Placental epithelial cell (primary cell): Measurements from ENCODE around the gene TMC1. TPM values are rescaled to one million over a fixed set of nuclear protein-coding genes. Genes with fewer than 3 reads are reported as not detected.

Experiments
- total RNA-seq: library from RNA; depleted of rRNA; stranded (reverse); fragments of >200 nt; gene quantifications from 2 replicates; pipeline ENCODE4 v1.2.3, GENCODE V29; 2012

Gene TMC1
- under 0.01 and 0.79 TPM in 2 replicates for total RNA-seq

DNA sequence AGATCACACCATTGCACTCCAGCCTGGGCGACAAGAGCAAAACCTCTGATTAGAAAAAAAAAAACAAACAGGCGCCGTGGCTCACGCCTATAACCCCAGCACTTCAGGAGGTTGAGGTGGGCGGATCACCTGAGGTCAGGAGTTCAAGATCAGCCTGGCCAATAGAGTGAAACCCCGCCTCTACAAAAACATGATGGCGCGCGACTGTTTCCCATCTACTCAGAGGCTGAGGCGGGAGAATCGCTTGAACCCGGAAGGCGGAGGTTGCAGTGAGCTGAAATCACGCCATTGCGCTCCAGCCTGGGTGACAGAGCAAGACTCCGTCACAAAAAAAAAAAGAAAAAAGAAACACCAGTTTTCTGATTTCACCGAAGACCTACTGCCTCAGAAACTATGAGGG is at the start of gene TMC1:
TMC1 (plus strand) TSS at position 193 of the 400 bp plus-strand sequence. CDS start 127,041 bp downstream, outside the sequence.

Other genes starting within 250 kb of the TMC1 start
- 151 and 152 TPM in 2 replicates for gene ZFAND5, start 156.4 kb upstream of the TMC1 start, total RNA-seq